HCT116 (cell line): ENCODE measurements around the gene MMS22L. TPM values are rescaled to one million over a fixed set of nuclear protein-coding genes. Genes with fewer than 3 reads are reported as not detected.

Experiments used
- ATAC-seq: fragments of 200-7000 bp; cut with Tn5 transposase; 2 replicates; pipeline ENCODE4 v1.9.1; 2020; ENCODE audit warnings: mild to moderate bottlenecking, moderate library complexity
- BruUV-seq: library from RNA; stranded (reverse); fragments of 400-500 nt; replicated peaks from 2 replicates; lab custom pipeline; 2021; lab: Mats Ljungman, UMichigan
- CTCF ChIA-PET: fragments of 300-600 bp; sonication (Branson Sonifier 250); formaldehyde crosslinking; loops from one replicate; lab custom pipeline; 2021; ENCODE audit warnings: antibody characterized with exemption; lab: Charles Lee
- POLR2A ChIA-PET: fragments of 300-600, 350-600 bp; sonication (Branson Sonifier 250); formaldehyde crosslinking; loops from one replicate; lab custom pipeline; 2021; ENCODE audit warnings: antibody characterized with exemption; lab: Charles Lee
- RAD21 ChIA-PET, 2 experiments: fragments of 300-600 bp; sonication (Branson Sonifier 250); formaldehyde crosslinking; loops; one replicate each; lab custom pipeline; 2023; ENCODE audit warnings: low total read pairs in 2 of 2; ENCODE audit not compliant: uncharacterized antibody in 2 of 2, unreplicated experiment in 2 of 2, low non-redundant PET in 1 of 2; lab: Charles Lee
- DNase-seq: peaks from one replicate; pipeline ENCODE4 v3.0.0-alpha.2; 2010; ENCODE audit warnings: low read depth, low spot score
- H2AFZ ChIP-seq: fragments of 200-600 bp; shearing (Covaris generic), sonication (generic); 2 replicates; pipeline ENCODE4 v1.6.1; 2017; ENCODE audit warnings: low read depth, mixed run types, mixed read lengths, antibody characterized with exemption, low read length; ENCODE audit not compliant: poor library complexity, severe bottlenecking
- H3K27ac ChIP-seq: 2 replicates; pipeline ENCODE4 v1.5.1; 2012; ENCODE audit warnings: low read depth, low read length
- H3K27me3 ChIP-seq: fragments of 200-600 bp; sonication (generic); 2 replicates; pipeline ENCODE4 v1.6.1; 2016; ENCODE audit warnings: mixed run types, low read length, mixed read lengths; ENCODE audit not compliant: insufficient read depth
- H3K36me3 ChIP-seq, 2 experiments: fragments of 200-500 bp in 1 of 2; fragments of 200-600 bp in 1 of 2; sonication (Bioruptor generic) in 1 of 2; sonication (generic) in 1 of 2; 2 replicates each; pipeline versions ENCODE4 v1.5.1 to v1.6.1; 2014 to 2016; ENCODE audit warnings: low read length in 2 of 2, inconsistent platforms in 1 of 2, mixed read lengths in 1 of 2, mixed run types in 1 of 2; ENCODE audit not compliant: insufficient read depth in 2 of 2, control insufficient read depth in 1 of 2
- H3K4me1 ChIP-seq, 2 experiments: fragments of 200-600 bp in 1 of 2; sonication (generic) in 1 of 2; 2 replicates each; pipeline versions ENCODE4 v1.5.1 to v1.6.1; 2012 to 2017; ENCODE audit warnings: low read length in 2 of 2, inconsistent platforms in 1 of 2, mild to moderate bottlenecking in 1 of 2, mixed read lengths in 1 of 2, mixed run types in 1 of 2, moderate library complexity in 1 of 2; ENCODE audit not compliant: insufficient read depth in 2 of 2, control insufficient read depth in 1 of 2
- H3K4me2 ChIP-seq: fragments of 200-600 bp; sonication (generic); 2 replicates; pipeline ENCODE4 v1.6.1; 2017; ENCODE audit warnings: mixed run types, low read length, mixed read lengths
- H3K4me3 ChIP-seq, 2 experiments: fragments of 200-600 bp in 1 of 2; sonication (generic) in 1 of 2; replicated peaks in 1 of 2; 2 replicates each; pipeline ENCODE4 v1.5.1; 2011 to 2016; ENCODE audit warnings: low read length in 2 of 2, control low read depth in 1 of 2, low read depth in 1 of 2, mild to moderate bottlenecking in 1 of 2, mixed read lengths in 1 of 2, mixed run types in 1 of 2
- H3K79me2 ChIP-seq: fragments of 200-600 bp; sonication (generic); 2 replicates; pipeline ENCODE4 v1.6.1; 2017; ENCODE audit warnings: mild to moderate bottlenecking, mixed run types, low read length, moderate library complexity, mixed read lengths; ENCODE audit not compliant: insufficient read depth
- H3K9ac ChIP-seq: fragments of 200-600 bp; sonication (generic); 2 replicates; pipeline ENCODE4 v1.6.1; 2016; ENCODE audit warnings: low read length, mixed read lengths
- H3K9me2 ChIP-seq: fragments of 200-600 bp; sonication (generic), shearing (Covaris generic); 2 replicates; pipeline ENCODE4 v1.6.1; 2017; ENCODE audit warnings: mixed run types, mild to moderate bottlenecking, moderate library complexity; ENCODE audit not compliant: insufficient read depth
- H3K9me3 ChIP-seq, 2 experiments: fragments of 200-500 bp in 1 of 2; fragments of 200-600 bp in 1 of 2; sonication (Bioruptor generic) in 1 of 2; sonication (generic) in 1 of 2; 2 replicates each; pipeline ENCODE4 v1.6.1; 2014 to 2017; ENCODE audit warnings: low read length in 2 of 2, mixed read lengths in 2 of 2, inconsistent platforms in 1 of 2, low read depth in 1 of 2, mild to moderate bottlenecking in 1 of 2, mixed run types in 1 of 2, moderate library complexity in 1 of 2; ENCODE audit not compliant: control insufficient read depth in 1 of 2, insufficient read depth in 1 of 2
- H4K20me1 ChIP-seq: fragments of 200-600 bp; sonication (generic), shearing (Covaris generic); 2 replicates; pipeline ENCODE4 v1.6.1; 2017; ENCODE audit warnings: mixed run types, mild to moderate bottlenecking, moderate library complexity; ENCODE audit not compliant: insufficient read depth
- CBX3 ChIP-seq: IDR thresholded peaks from 2 replicates; pipeline ENCODE4 v1.6.1; 2012; ENCODE audit warnings: low read depth
- CEBPB ChIP-seq: IDR thresholded peaks from 2 replicates; pipeline ENCODE4 v1.6.1; 2012; ENCODE audit warnings: low read depth
- EGR1 ChIP-seq: IDR thresholded peaks from 2 replicates; pipeline ENCODE4 v1.6.1; 2012; ENCODE audit warnings: low read depth
- ELF1 ChIP-seq: IDR thresholded peaks from 2 replicates; pipeline ENCODE4 v1.6.1; 2012; ENCODE audit warnings: low read depth, borderline replicate concordance
- EZH2 ChIP-seq: fragments of 200-600 bp; sonication (generic); IDR thresholded peaks from 2 replicates; pipeline ENCODE4 v1.6.1; 2017; ENCODE audit warnings: antibody characterized with exemption, mixed run types
- EZH2phosphoT487 ChIP-seq: fragments of 200-600 bp; IDR thresholded peaks from 2 replicates; pipeline ENCODE4 v1.6.1; 2018; ENCODE audit warnings: antibody characterized with exemption, borderline replicate concordance
- FOSL1 ChIP-seq: IDR thresholded peaks from 2 replicates; pipeline ENCODE4 v1.6.1; 2012; ENCODE audit warnings: low read depth
- JUND ChIP-seq: IDR thresholded peaks from 2 replicates; pipeline ENCODE4 v1.6.1; 2012
- POLR2AphosphoS5 ChIP-seq: IDR thresholded peaks from 2 replicates; pipeline ENCODE4 v1.6.1; 2011; ENCODE audit warnings: mild to moderate bottlenecking, low read depth, low read length, moderate library complexity
- RAD21 ChIP-seq: IDR thresholded peaks from 2 replicates; pipeline ENCODE4 v1.6.1; 2012; ENCODE audit warnings: low read depth, mild to moderate bottlenecking
- SIN3A ChIP-seq: IDR thresholded peaks from 2 replicates; pipeline ENCODE4 v1.6.1; 2012; ENCODE audit warnings: low read depth
- SP1 ChIP-seq: IDR thresholded peaks from 2 replicates; pipeline ENCODE4 v1.6.1; 2012; ENCODE audit warnings: low read depth
- SRF ChIP-seq: IDR thresholded peaks from 2 replicates; pipeline ENCODE4 v1.6.1; 2012; ENCODE audit warnings: low read depth
- ZFX ChIP-seq: fragments of 450-650 bp; IDR thresholded peaks from 2 replicates; pipeline ENCODE4 v1.6.1; 2017
- ZNF274 ChIP-seq: fragments of 200-500 bp; sonication (Bioruptor generic); IDR thresholded peaks from 2 replicates; pipeline ENCODE4 v1.6.1; 2014; ENCODE audit warnings: mild to moderate bottlenecking, low read depth, low read length, inconsistent platforms
- intact Hi-C: fragments of 100-400 bp; cut with micrococcal nuclease; formaldehyde crosslinking; loops from 2 replicates; pipeline ENCODE4 v1.10.0; 2022
- total RNA-seq: library from RNA; stranded (reverse); gene quantifications from one replicate; pipeline ENCODE4 v1.2.1, GENCODE V29; 2021; ENCODE audit not compliant: unreplicated experiment
- TF ChIP-seq, protein P1 (sequence below), 3 experiments: fragments of 200-600 bp in 1 of 3; sonication (generic) in 1 of 3; IDR thresholded peaks in 2 of 3; conservative IDR thresholded peaks in 1 of 3; 2 replicates each; pipeline ENCODE4 v1.5.1; 2012 to 2017; ENCODE audit warnings: low read depth in 2 of 3, low read length in 2 of 3, antibody characterized with exemption in 1 of 3, borderline replicate concordance in 1 of 3, control low read depth in 1 of 3, mild to moderate bottlenecking in 1 of 3, mixed read lengths in 1 of 3, mixed run types in 1 of 3, moderate library complexity in 1 of 3; ENCODE audit not compliant: insufficient read depth in 1 of 3
- TF ChIP-seq, protein P2 (sequence below): IDR thresholded peaks from 2 replicates; pipeline ENCODE4 v1.6.1; 2012; ENCODE audit warnings: low read depth
- TF ChIP-seq, protein P3 (sequence below): IDR thresholded peaks from 2 replicates; pipeline ENCODE4 v1.6.1; 2011; ENCODE audit warnings: mild to moderate bottlenecking, low read length, moderate library complexity; ENCODE audit not compliant: insufficient replicate concordance; ENCODE audit errors: extremely low read depth
- TF ChIP-seq, protein P4 (sequence below): IDR thresholded peaks from 2 replicates; pipeline ENCODE4 v1.6.1; 2012
- TF ChIP-seq, protein P5 (sequence below): IDR thresholded peaks from 2 replicates; pipeline ENCODE4 v1.6.1; 2012

The MMS22L gene
- total RNA-seq, 1 experiment from 2014 or later = 44.1 TPM

DNA sequence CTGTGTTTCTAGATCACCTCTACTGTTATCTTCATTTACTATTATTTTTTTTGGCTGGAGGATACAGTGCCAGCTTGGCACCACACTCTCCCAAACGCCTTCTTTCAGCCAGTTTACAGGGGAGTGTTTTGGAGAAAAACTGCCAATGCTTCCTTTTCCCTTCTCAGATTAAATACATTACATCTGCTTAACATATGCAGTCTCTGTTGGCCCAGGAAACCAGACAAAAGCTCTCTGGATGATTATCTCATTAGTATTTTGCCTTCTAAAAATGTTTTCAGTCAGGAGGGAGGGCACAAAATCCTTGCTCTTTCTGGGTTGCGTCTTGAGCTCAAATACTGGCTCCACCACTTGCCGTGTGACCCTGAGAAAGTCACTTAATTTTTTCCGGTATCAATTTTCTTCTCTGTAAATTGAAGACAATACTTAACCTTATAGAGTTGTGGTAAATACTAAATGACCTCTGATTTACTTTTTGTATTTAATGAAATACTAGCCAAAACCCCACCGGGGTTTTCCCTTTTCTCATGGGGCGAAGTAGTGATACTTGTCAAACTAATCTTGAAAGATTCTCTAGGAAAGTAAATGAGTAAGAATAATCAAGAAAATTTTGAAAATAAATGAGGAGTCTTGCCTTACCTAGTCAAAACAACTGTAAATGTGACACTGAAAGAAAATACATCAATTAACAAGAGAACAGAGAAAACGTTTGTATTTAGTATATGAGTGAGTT is 146.2 kb downstream of the MMS22L start:
- intact Hi-C loops = no loop called here
- RAD21 ChIA-PET = no interaction called here

More for the DNA sequence above, 146.2 kb downstream of the MMS22L start:
- no peaks in the 10 kb centered on the region for H4K20me1 ChIP-seq
- no peaks in the 10 kb centered on the region for H3K27me3 ChIP-seq
- no peak for ATAC-seq
- no peaks in the 10 kb centered on the region for H3K4me1 ChIP-seq
- TF ChIP-seq RAD21 (no peak), ZNF274 (no peak), ZFX (no peak), SIN3A (no peak), FOSL1 (no peak), JUND (no peak), SRF (no peak), EGR1 (no peak), EZH2phosphoT487 (no peak), SP1 (no peak), ELF1 (no peak), EZH2 (no peak), CEBPB (no peak), POLR2AphosphoS5 (no peak), CBX3 (no peak)
- TF ChIP-seq, protein P1, sequence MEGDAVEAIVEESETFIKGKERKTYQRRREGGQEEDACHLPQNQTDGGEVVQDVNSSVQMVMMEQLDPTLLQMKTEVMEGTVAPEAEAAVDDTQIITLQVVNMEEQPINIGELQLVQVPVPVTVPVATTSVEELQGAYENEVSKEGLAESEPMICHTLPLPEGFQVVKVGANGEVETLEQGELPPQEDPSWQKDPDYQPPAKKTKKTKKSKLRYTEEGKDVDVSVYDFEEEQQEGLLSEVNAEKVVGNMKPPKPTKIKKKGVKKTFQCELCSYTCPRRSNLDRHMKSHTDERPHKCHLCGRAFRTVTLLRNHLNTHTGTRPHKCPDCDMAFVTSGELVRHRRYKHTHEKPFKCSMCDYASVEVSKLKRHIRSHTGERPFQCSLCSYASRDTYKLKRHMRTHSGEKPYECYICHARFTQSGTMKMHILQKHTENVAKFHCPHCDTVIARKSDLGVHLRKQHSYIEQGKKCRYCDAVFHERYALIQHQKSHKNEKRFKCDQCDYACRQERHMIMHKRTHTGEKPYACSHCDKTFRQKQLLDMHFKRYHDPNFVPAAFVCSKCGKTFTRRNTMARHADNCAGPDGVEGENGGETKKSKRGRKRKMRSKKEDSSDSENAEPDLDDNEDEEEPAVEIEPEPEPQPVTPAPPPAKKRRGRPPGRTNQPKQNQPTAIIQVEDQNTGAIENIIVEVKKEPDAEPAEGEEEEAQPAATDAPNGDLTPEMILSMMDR (IDR thresholded peaks at IDR 0.05 in 2 of 3, conservative IDR thresholded peaks at IDR 0.05 in 1 of 3; ENCODE audit: borderline replicate concordance in 1 of 3, insufficient read depth in 1 of 3, low read depth in 2 of 3, low read length in 2 of 3) = no peak
- TF ChIP-seq, protein P2, sequence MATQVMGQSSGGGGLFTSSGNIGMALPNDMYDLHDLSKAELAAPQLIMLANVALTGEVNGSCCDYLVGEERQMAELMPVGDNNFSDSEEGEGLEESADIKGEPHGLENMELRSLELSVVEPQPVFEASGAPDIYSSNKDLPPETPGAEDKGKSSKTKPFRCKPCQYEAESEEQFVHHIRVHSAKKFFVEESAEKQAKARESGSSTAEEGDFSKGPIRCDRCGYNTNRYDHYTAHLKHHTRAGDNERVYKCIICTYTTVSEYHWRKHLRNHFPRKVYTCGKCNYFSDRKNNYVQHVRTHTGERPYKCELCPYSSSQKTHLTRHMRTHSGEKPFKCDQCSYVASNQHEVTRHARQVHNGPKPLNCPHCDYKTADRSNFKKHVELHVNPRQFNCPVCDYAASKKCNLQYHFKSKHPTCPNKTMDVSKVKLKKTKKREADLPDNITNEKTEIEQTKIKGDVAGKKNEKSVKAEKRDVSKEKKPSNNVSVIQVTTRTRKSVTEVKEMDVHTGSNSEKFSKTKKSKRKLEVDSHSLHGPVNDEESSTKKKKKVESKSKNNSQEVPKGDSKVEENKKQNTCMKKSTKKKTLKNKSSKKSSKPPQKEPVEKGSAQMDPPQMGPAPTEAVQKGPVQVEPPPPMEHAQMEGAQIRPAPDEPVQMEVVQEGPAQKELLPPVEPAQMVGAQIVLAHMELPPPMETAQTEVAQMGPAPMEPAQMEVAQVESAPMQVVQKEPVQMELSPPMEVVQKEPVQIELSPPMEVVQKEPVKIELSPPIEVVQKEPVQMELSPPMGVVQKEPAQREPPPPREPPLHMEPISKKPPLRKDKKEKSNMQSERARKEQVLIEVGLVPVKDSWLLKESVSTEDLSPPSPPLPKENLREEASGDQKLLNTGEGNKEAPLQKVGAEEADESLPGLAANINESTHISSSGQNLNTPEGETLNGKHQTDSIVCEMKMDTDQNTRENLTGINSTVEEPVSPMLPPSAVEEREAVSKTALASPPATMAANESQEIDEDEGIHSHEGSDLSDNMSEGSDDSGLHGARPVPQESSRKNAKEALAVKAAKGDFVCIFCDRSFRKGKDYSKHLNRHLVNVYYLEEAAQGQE = no peak
- TF ChIP-seq, protein P3, sequence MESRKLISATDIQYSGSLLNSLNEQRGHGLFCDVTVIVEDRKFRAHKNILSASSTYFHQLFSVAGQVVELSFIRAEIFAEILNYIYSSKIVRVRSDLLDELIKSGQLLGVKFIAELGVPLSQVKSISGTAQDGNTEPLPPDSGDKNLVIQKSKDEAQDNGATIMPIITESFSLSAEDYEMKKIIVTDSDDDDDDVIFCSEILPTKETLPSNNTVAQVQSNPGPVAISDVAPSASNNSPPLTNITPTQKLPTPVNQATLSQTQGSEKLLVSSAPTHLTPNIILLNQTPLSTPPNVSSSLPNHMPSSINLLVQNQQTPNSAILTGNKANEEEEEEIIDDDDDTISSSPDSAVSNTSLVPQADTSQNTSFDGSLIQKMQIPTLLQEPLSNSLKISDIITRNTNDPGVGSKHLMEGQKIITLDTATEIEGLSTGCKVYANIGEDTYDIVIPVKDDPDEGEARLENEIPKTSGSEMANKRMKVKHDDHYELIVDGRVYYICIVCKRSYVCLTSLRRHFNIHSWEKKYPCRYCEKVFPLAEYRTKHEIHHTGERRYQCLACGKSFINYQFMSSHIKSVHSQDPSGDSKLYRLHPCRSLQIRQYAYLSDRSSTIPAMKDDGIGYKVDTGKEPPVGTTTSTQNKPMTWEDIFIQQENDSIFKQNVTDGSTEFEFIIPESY = no peak
- TF ChIP-seq, protein P4, sequence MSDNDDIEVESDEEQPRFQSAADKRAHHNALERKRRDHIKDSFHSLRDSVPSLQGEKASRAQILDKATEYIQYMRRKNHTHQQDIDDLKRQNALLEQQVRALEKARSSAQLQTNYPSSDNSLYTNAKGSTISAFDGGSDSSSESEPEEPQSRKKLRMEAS = no peak
- TF ChIP-seq, protein P5, sequence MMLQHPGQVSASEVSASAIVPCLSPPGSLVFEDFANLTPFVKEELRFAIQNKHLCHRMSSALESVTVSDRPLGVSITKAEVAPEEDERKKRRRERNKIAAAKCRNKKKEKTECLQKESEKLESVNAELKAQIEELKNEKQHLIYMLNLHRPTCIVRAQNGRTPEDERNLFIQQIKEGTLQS = no peak
- H3K79me2 ChIP-seq = no peaks in the 10 kb centered on the region
- no peak overlapping the region for H2AFZ ChIP-seq
- no peak overlapping the region for H3K4me3 ChIP-seq
- ChIA-PET POLR2A (no interaction called here), CTCF (no interaction called here)
- H3K9me2 ChIP-seq = no peaks in the 10 kb centered on the region
- H3K9me3 ChIP-seq = no peaks in the 10 kb centered on the region
- no peak overlapping the region for H3K9ac ChIP-seq
- DNase-seq = no peak
- no peaks in the 10 kb centered on the region for H3K36me3 ChIP-seq
- H3K27ac ChIP-seq = no peak overlapping the region
- H3K4me2 ChIP-seq = no peak overlapping the region
- BruUV-seq = no TSS peak
